Limb (tissue), 2 donors: ENCODE results near the gene CYLC2.

Source experiments
- DNase-seq, 2 donors: peaks; one replicate each; pipeline ENCODE4 v3.0.0-alpha.2; 2016; ENCODE audit errors: extremely low spot score in 2 of 2

Gene CYLC2

GRCh38 chr9:102995033-102995432, at the start of gene CYLC2:
Gene CYLC2 (plus strand): TSS chr9:102995333. CDS start chr9:102995381, 48 bp downstream.
- DNase-seq = no peak

GRCh38 chr9:102950346-102950745, 44.8 kb upstream of the CYLC2 start:
- no peak for DNase-seq

GRCh38 chr9:102966999-102967398, 28.1 kb upstream of the CYLC2 start:
- no peak for DNase-seq

GRCh38 chr9:102967979-102968378, 27.2 kb upstream of the CYLC2 start:
- no peak for DNase-seq

GRCh38 chr9:102972780-102973179, 22.4 kb upstream of the CYLC2 start:
- DNase-seq = no peak

GRCh38 chr9:102974530-102974929, 20.6 kb upstream of the CYLC2 start:
- DNase-seq = no peak

GRCh38 chr9:102975251-102975650, 19.9 kb upstream of the CYLC2 start:
- DNase-seq = no peak

- DNase-seq = no peak
Measured at GRCh38 chr9:102985162-102985895, 9.8 kb upstream of the CYLC2 start.

GRCh38 chr9:102986425-102986824, 8.7 kb upstream of the CYLC2 start:
- no peak for DNase-seq

GRCh38 chr9:103003689-103004088, 8.6 kb downstream of the CYLC2 start:
- DNase-seq = no peak

GRCh38 chr9:103014242-103014641, 19.1 kb downstream of the CYLC2 start:
- DNase-seq = no peak

- DNase-seq = no peak
Measured at GRCh38 chr9:103025796-103026195, 30.7 kb downstream of the CYLC2 start.

- DNase-seq = no peak
Measured at GRCh38 chr9:103037508-103038477, 42.7 kb downstream of the CYLC2 start.

- no peak for DNase-seq
Measured at GRCh38 chr9:103041961-103042360, 46.8 kb downstream of the CYLC2 start.
